GM19452 (cell line): ENCODE results near the gene PSPC1.
"Not testable (repeated sequence)": the region's sequence is repeated elsewhere in the genome, so short reads cannot be mapped to it uniquely, and the experiment has no call there.

ENCODE experiments used
- ATAC-seq: cut with Tn5 transposase; IDR thresholded peaks from one replicate; pipeline ENCODE4 v1.9.1; 2021; ENCODE audit not compliant: unreplicated experiment

Gene PSPC1

GRCh38 chr13:19764237-19764636, 18.5 kb downstream of the PSPC1 start:
- no peak for ATAC-seq

DNA sequence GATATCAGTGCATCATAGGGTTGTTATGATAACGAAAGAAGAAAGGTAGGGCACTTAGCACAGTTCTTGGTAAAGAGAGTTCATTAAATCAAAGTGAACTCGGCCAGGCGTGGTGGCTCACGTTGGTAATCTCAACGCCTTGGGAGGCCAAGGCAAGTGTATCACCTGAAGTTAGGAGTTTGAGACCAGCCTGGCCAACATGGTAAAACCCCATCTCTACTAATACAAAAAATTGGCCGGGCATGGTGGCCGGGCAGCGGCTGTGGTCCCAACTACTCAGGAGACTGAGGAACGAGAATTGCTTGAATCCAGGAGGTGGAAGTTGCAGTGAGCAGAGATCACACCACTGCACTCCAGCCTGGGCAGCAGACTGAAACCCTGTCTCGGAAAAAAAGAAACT, 19.1 kb downstream of the PSPC1 start:
- ATAC-seq: no peak

DNA sequence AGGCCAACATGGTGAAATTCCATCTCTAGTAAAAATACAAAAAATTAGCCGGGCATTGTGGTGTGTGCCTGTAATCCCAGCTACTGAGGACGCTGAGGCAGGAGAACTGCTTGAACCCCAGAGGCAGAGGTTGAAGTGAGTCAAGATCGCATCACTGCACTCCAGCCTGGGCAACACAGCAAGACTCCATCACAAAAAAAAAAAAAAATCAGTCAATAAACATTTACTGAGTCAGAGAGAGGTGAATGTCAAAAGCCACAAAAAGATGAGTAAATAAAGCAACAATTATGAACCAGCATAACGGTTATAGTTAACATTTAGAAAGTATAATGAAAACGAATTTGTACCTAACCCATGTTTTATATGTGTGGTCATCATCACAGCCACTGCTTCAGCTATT, 23.1 kb downstream of the PSPC1 start:
- no peak for ATAC-seq

- ATAC-seq: no peak
These were observed 40.1 kb downstream of the PSPC1 start for GRCh38 chr13:19742643-19743042.

DNA sequence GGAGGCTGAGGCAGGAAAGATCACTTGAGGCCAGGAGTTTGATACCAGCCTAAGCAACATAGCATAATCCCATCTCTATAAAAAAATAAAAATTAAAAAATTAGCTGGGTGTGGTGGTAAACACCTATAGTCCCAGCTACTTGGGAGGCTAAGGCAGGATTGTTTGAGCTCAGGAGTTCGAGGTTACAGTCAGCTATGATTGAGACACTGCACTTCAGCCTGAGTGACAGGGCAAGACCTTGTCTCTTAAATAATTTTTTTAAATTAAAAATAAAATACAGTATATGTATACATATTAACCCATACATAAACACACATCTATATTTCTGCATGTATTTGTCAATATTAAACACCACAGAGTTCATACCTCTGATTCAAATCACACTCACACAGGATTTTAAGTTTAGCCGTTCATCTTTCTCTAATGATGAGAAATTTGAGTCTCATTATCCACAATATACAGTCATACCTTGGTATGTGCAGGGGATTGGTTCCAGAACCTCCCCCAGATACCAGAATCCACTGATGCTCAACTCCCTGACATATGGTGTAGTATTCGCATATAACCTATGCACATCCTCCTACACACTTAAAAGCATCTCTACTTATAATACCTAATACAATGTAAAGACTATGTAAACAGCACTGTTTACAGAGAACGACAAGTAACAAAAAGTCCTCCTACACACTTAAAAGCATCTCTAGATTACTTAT, 44.7 kb downstream of the PSPC1 start:
- no peak for ATAC-seq

GRCh38 chr13:19726611-19727010, 56.1 kb downstream of the PSPC1 start:
- ATAC-seq: no peak

DNA sequence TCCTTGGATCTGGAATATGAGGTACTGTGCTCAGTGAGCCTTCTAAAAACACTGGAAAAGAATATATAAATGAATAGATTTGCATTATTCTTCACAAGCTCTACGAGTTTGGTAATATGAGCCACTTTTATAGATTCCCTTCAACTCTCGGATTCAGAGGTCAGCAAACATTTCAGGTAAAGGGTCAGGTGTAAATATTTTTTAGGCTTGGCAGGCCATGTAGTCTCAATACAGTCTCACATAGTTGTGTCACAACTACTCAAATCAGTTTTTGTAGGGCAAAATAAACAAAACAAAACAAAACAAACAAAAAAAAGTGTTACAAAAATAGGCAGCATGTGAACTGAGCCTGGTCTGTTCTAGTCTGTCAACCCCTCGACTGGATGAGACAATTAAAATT, 57.4 kb downstream of the PSPC1 start:
- ATAC-seq: no peak

DNA sequence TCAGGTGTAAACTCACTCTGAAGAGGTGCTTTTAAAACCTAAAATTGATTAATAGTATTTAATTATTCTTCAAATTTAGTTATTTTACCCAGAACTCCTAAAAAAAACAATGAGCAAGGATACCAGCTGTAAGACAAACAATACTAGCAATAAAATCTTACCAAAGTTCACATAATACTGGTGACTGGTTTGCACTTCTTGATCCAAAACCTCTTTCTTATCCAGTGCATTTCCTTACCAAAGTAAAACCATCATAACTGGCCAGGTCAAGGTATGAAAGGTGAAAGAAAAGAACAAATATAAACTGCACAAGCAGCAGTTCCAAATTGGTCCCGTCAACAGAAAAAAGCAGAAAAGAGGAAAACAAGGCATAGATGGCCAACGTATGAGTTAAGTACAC, 62.7 kb downstream of the PSPC1 start:
- ATAC-seq: no peak

DNA sequence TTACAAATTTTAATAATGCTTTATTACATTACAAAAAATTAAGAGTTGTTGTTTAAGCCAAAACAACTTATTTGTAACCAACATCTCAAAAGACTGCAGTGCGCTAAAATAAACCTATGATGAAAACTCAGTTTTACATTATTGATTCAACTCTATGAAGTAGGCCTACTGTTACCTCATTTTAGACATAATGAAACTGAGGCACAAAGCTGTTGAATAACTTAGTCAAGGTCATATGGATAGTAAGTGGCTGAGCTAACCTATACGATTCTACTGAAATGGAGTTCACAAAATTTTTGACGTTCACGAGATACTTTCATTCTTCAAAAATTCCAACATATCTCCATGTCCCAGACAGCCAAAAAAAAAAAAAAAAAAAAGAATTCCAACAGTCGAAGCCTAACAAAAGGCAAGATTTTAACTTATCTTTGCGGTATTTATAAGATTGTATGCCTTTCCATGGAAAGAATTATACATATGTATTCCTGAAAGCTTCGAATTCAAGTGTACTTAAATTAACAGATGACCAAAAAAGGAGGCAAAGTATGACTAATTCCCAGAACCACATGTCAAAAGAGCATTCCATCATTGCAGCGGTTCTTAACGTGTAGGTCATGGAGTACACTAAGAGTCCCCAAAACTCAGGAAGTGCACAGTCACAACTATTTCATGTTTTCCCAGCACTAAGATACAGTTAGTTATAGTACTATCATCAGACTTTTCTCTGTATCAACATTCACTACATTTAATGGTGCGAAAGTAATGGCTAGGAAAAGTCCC, 69.4 kb downstream of the PSPC1 start:
- ATAC-seq: no peak

- not testable (repeated sequence) for ATAC-seq
These were observed 73.0 kb downstream of the PSPC1 start for GRCh38 chr13:19709782-19710181.

GRCh38 chr13:19709039-19709438, 73.7 kb downstream of the PSPC1 start:
- ATAC-seq: not testable (repeated sequence)

DNA sequence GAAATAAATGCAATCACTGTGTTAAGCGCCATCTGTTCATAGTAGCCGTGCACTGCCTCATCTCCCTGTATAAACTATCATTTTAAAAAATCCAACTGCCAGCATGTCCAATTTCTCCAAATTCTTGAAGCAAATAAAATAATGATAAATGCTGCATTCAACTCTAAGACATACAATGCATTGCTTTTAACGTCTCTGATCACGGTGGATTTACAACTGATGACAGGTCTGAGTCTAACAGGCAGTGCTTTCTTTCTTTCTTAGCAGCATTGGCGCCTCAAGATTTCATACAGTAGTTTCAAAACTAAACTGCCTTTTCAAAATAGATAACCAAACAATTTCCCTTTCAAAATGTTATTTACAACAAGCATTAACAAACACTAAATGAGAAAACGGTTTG, 78.5 kb downstream of the PSPC1 start:
- ATAC-seq: not testable (repeated sequence)

GRCh38 chr13:19701619-19702018, 81.1 kb downstream of the PSPC1 start:
- not testable (repeated sequence) for ATAC-seq

- ATAC-seq: not testable (repeated sequence)
These were observed 81.8 kb downstream of the PSPC1 start for GRCh38 chr13:19700963-19701362.

DNA sequence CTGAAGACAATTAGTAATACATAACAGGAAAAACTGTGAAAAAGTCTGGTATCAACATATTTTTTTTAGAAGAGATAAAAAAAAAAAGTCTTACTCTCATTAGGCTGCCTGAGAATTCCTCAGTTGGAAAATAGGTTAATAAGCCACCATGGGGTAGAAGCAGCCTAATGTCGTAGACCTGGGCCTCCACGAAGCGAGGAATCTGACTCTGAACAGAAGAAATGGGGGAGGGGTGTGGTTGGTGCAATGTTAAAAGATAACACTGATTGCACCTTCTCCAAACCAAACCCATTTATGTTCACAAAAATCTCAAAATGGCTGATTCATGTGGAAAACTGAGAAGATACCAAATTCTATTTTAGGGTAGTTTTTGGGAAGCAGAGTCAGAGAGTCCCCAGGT, 86.9 kb downstream of the PSPC1 start:
- ATAC-seq: no peak

DNA sequence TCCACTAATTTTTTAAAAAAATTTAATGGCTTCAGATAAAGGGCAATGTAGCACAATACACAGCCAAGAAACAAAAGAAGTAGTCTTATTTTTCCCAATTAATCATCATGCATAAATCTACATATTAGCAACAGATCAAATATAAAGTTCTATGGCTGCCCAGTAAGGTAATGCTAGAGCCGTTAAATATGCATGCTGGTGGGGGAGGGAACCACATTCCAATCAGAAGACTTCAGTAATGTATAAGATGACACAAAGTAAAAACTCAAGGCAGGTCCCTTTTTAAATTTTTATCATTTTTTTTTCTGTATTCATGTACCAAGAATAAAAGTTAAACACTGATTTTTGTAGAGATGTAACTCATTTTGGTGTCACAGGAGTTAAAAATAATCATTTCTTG, 87.3 kb downstream of the PSPC1 start:
- ATAC-seq: no peak

DNA sequence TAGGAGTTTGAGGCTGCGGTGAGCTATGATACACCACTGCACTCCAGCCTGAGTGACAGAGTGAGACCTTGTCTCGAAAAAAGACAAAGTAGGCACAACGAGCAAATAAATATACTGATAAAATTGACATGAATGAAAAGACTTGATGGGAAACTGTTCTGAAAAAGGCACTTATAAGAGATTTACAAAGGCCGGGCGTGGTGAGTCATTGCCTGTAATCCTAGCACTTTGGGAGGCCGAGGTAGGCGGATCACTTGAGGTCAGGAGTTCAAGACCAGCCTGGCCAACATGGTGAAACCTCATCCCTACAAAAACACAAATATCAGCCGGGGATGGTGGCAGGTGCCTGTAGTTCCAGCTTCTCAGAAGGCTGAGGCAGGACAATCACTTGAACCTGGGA, 91.3 kb downstream of the PSPC1 start:
- ATAC-seq: not testable (repeated sequence)

GRCh38 chr13:19685437-19685836, 97.3 kb downstream of the PSPC1 start:
- no peak for ATAC-seq

GRCh38 chr13:19685034-19685433, 97.7 kb downstream of the PSPC1 start:
- ATAC-seq: no peak

DNA sequence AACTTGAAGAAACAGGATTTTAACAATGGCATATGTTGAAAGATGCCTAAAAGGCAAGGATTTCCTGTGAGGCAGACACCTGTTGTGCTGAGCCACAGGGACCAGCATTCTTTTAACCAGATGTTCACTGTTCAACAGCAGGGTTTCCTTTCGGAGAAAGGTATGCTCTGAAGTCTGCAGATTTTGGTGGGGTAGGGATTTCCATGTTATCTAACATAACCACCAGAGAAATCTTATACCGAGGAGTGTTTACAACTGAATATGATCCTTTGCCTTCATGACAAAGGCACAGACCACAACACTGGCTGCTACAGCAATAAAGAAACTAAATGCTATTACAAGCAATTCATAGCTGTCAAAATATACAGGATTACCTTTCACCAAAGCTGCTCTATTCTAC, 101.2 kb downstream of the PSPC1 start:
- ATAC-seq: no peak

DNA sequence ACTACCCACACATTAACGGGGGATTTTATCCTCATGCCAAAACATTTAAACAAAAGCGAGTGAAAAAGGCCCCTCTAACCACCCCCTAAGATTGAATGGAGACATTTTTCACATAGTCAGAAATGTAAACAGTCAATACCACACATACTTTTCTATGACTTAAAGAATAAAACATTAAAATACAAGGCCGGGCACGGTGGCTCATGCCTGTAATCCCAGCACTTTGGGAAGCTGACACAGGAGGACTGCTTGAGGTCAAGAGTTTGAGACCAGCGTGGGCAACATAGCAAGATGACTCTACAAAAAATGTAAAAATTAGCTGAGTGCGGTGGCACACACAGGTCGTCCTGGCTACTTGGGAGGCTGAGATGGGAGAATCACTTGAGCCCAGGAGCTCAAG, 102.0 kb downstream of the PSPC1 start:
- no peak for ATAC-seq

DNA sequence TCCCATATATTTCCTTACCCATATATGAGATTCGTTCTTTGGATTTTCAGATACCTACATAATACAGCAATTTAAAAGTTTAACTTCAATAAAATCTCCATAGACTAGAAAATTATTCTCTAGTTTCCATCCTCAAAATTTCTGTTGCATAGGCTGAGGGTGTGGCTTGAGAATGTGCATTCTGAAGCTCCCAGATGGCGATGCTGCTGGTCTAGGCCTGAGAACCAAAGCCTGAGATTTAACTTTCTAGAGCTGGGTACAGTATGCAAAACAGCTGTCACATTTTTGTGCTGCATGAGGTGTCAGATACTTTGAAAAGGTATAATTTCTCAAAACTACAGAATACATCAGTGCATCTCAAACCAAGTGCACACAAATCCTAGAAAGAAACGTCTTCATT, 106.6 kb downstream of the PSPC1 start:
- ATAC-seq: no peak

- no peak for ATAC-seq
These were observed 107.8 kb downstream of the PSPC1 start for GRCh38 chr13:19674898-19675297.
